ENCODE measurements around the gene RPH3AL.

GRCh38 chr17:284676-285355 is 67.8 kb downstream of the RPH3AL start:
- no peak for TF ChIP-seq POLR2A (IDR thresholded peaks at IDR 0.05)
- TF ChIP-seq CTCF (IDR thresholded peaks at IDR 0.05) = no peak

Data from Peyer's patch (tissue), 4 donors.